Transverse colon (tissue), 4 donors: Measurements from ENCODE around the gene PRPF19.

ENCODE experiments used
- EP300 ChIP-seq: sonication (generic); formaldehyde crosslinking; IDR thresholded peaks from one replicate; pipeline ENCODE4 v1.6.1; 2017; ENCODE audit warnings: antibody characterized with exemption, low read depth
- POLR2A ChIP-seq: fragments of 450-650 bp; IDR thresholded peaks from one replicate; pipeline ENCODE4 v1.6.1; 2016; ENCODE audit warnings: antibody characterized with exemption, mild to moderate bottlenecking, moderate library complexity
- POLR2AphosphoS5 ChIP-seq, 3 donors: sonication (generic); formaldehyde crosslinking; IDR thresholded peaks; one replicate each; pipeline ENCODE4 v1.6.1; 2016; ENCODE audit warnings: antibody characterized with exemption in 3 of 3
- TF ChIP-seq, protein P1 (sequence below), 5 experiments: fragments of 200-600 bp in 3 of 5; fragments of 450-650 bp in 2 of 5; sonication (generic) in 3 of 5; IDR thresholded peaks; 1 replicate in 2 of 5; 2 replicates in 3 of 5; pipeline ENCODE4 v1.5.1; 2016 to 2017; ENCODE audit warnings: antibody characterized with exemption in 5 of 5, inconsistent platforms in 3 of 5, mild to moderate bottlenecking in 2 of 5, moderate library complexity in 1 of 5

- TF ChIP-seq, protein P1, sequence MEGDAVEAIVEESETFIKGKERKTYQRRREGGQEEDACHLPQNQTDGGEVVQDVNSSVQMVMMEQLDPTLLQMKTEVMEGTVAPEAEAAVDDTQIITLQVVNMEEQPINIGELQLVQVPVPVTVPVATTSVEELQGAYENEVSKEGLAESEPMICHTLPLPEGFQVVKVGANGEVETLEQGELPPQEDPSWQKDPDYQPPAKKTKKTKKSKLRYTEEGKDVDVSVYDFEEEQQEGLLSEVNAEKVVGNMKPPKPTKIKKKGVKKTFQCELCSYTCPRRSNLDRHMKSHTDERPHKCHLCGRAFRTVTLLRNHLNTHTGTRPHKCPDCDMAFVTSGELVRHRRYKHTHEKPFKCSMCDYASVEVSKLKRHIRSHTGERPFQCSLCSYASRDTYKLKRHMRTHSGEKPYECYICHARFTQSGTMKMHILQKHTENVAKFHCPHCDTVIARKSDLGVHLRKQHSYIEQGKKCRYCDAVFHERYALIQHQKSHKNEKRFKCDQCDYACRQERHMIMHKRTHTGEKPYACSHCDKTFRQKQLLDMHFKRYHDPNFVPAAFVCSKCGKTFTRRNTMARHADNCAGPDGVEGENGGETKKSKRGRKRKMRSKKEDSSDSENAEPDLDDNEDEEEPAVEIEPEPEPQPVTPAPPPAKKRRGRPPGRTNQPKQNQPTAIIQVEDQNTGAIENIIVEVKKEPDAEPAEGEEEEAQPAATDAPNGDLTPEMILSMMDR (IDR thresholded peaks at IDR 0.05): no peak
- TF ChIP-seq POLR2A (no peak), POLR2AphosphoS5 (IDR thresholded peaks at IDR 0.05) (no peak), EP300 (no peak)
Observed at GRCh38 chr11:60899977-60900376, 6.4 kb downstream of the PRPF19 start.
